AG04450 (cell line): ENCODE results near the gene FHIP1A. TPM values are rescaled to one million over a fixed set of nuclear protein-coding genes. Genes with fewer than 3 reads are reported as not detected.
A peak's percentile ranks its signal among the peaks of the same experiment; 100 is the strongest.

ENCODE experiments used
- CTCF ChIA-PET: fragments of 300-600, 350-600 bp; formaldehyde crosslinking; extraction: SDS; loops from one replicate; lab custom pipeline; 2022; ENCODE audit warnings: antibody characterized with exemption, inconsistent platforms; lab: Charles Lee
- POLR2A ChIA-PET: fragments of 350-600 bp; formaldehyde crosslinking; extraction: SDS; loops from one replicate; lab custom pipeline; 2021; ENCODE audit warnings: antibody characterized with exemption, inconsistent platforms; lab: Yijun Ruan, JAX
- DNase-seq: peaks from one replicate; pipeline ENCODE4 v3.0.0-alpha.2; 2011; ENCODE audit warnings: low read depth, low spot score
- H3K27ac ChIP-seq: one replicate; pipeline ENCODE4 v1.5.1; 2012; ENCODE audit warnings: low read depth, low read length, control low read depth
- H3K27me3 ChIP-seq: one replicate; pipeline ENCODE4 v1.6.0; 2012; ENCODE audit warnings: low read length; ENCODE audit not compliant: control insufficient read depth, insufficient read depth
- H3K4me3 ChIP-seq: 2 replicates; pipeline ENCODE4 v1.5.1; 2011; ENCODE audit warnings: mild to moderate bottlenecking, low read depth, low read length, control low read depth
- H3K9me3 ChIP-seq: 2 replicates; pipeline ENCODE4 v1.5.1; 2012; ENCODE audit warnings: low read length; ENCODE audit not compliant: control insufficient read depth, insufficient read depth
- polyA plus RNA-seq: library from polyadenylated mRNA; depleted of rRNA; stranded (reverse); fragments of >200 nt; gene quantifications from 2 replicates; pipeline ENCODE4 v1.2.3, GENCODE V29; 2011
- TF ChIP-seq, protein P1 (sequence below): IDR thresholded peaks from 2 replicates; pipeline ENCODE4 v1.5.1; 2011; ENCODE audit warnings: low read depth, low read length, control low read depth, inconsistent platforms

Gene FHIP1A
- polyA plus RNA-seq, 1 experiment = not detected

GRCh38 chr4:151443247-151443646 lies 34.3 kb downstream of the FHIP1A start:
- TF ChIP-seq, protein P1, sequence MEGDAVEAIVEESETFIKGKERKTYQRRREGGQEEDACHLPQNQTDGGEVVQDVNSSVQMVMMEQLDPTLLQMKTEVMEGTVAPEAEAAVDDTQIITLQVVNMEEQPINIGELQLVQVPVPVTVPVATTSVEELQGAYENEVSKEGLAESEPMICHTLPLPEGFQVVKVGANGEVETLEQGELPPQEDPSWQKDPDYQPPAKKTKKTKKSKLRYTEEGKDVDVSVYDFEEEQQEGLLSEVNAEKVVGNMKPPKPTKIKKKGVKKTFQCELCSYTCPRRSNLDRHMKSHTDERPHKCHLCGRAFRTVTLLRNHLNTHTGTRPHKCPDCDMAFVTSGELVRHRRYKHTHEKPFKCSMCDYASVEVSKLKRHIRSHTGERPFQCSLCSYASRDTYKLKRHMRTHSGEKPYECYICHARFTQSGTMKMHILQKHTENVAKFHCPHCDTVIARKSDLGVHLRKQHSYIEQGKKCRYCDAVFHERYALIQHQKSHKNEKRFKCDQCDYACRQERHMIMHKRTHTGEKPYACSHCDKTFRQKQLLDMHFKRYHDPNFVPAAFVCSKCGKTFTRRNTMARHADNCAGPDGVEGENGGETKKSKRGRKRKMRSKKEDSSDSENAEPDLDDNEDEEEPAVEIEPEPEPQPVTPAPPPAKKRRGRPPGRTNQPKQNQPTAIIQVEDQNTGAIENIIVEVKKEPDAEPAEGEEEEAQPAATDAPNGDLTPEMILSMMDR = no peak
- no peak for DNase-seq
- peaks cover 12% of the 10 kb centered on the region for H3K27me3 ChIP-seq
- no peak overlapping the region for H3K4me3 ChIP-seq
- no peak overlapping the region for H3K27ac ChIP-seq
- no peaks in the 10 kb centered on the region for H3K9me3 ChIP-seq
- ChIA-PET CTCF (interaction anchor here (0.6 kb wide), 1 partner anchor 110 kb away, joined by 3 read pairs; no protein-coding TSS in a partner anchor), POLR2A (interaction anchor here (0.6 kb wide), 1 partner anchor 403 kb away, joined by 3 read pairs; no protein-coding TSS in a partner anchor)

- Histone ChIP-seq H3K27me3 (peaks cover 12% of the 10 kb centered on the region), H3K27ac (no peak overlapping the region), H3K4me3 (no peak overlapping the region), H3K9me3 (no peaks in the 10 kb centered on the region)
- TF ChIP-seq, protein P1 = no peak
- ChIA-PET CTCF (no interaction called here), POLR2A (no interaction called here)
- no peak for DNase-seq
Observed at GRCh38 chr4:151443752-151444151, 34.8 kb downstream of the FHIP1A start.

DNA sequence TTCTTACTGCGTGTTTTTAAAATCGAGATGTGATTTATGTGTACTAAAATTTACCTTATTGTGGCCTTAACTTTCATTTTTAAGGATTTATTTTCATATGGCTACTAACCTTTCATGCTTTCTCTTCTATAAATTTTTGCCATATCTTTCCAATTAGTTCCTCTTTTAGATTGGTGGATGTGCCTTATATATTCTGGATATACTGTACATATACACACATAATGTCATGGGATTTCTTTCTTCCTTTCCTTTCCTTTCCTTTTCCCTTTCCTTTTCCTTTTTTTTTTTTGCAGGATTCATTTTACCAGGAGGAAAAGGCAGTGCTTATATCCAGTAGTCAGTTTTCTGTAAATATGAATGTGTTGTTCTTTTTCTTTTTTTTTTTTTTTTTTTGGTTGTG lies 37.2 kb downstream of the FHIP1A start:
- no peak for DNase-seq
- CTCF ChIA-PET = no interaction called here
- Histone ChIP-seq H3K27me3 (peaks cover 12% of the 10 kb centered on the region), H3K9me3 (no peaks in the 10 kb centered on the region), H3K27ac (no peak overlapping the region), H3K4me3 (no peak overlapping the region)
- TF ChIP-seq, protein P1 = no peak
- POLR2A ChIA-PET = no interaction called here

DNA sequence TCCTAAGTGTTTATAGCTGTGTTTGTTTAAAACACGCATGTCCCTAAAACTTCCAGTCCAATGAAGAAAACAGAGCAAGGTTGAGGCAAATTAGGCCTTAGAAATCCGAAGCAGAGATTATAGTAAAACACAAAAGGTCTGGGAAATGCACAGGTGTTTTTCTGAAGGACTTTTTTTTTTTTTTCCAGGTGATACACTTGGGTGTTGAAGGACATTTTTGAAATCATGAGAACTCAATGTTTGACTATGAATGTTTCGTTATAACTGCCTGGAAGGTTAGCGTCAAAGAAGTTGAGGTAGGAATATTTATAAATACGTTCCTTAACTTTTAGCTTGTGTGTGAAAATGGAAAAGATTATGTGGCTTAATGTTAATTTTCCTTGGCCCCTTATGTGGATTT lies 45.5 kb downstream of the FHIP1A start:
- peaks cover 18% of the 10 kb centered on the region for H3K27me3 ChIP-seq
- ChIA-PET CTCF (no interaction called here), POLR2A (no interaction called here)
- TF ChIP-seq, protein P1 = no peak
- DNase-seq = no peak
- H3K9me3 ChIP-seq = no peaks in the 10 kb centered on the region
- H3K27ac ChIP-seq = no peak overlapping the region
- no peak overlapping the region for H3K4me3 ChIP-seq

GRCh38 chr4:151455212-151455611 lies 46.2 kb downstream of the FHIP1A start:
- no peak for DNase-seq
- Histone ChIP-seq H3K9me3 (no peaks in the 10 kb centered on the region), H3K27ac (peak overlapping the region; percentile 21), H3K27me3 (peaks cover 18% of the 10 kb centered on the region), H3K4me3 (no peak overlapping the region)
- POLR2A ChIA-PET = no interaction called here
- CTCF ChIA-PET = no interaction called here
- TF ChIP-seq, protein P1 = no peak
